Common myeloid progenitor, CD34-positive (primary cell): ENCODE measurements around the gene OSCP1.
"Not testable (repeated sequence)": the region's sequence is repeated elsewhere in the genome, so short reads cannot be mapped to it uniquely, and the experiment has no call there.

Source experiments
- CTCF ChIA-PET: fragments of 350-600 bp; sonication (Branson Sonifier 250); formaldehyde crosslinking; loops from one replicate; lab custom pipeline; 2021; ENCODE audit warnings: antibody characterized with exemption; lab: Charles Lee
- POLR2A ChIA-PET: fragments of 350-600 bp; sonication (Branson Sonifier 250); formaldehyde crosslinking; loops from one replicate; lab custom pipeline; 2021; ENCODE audit warnings: antibody characterized with exemption; lab: Charles Lee
- DNase-seq, 3 donors: peaks; one replicate each; pipeline versions ENCODE4 v3.0.0 to v3.0.0-alpha.2; 2013
- H3K27ac ChIP-seq, 2 experiments: 1 replicate in 1 of 2; 2 replicates in 1 of 2; pipeline ENCODE4 v1.7.0; 2013; ENCODE audit warnings: inconsistent platforms in 2 of 2, low read length in 2 of 2, mild to moderate bottlenecking in 2 of 2, low read depth in 1 of 2, moderate library complexity in 1 of 2; ENCODE audit not compliant: severe bottlenecking in 2 of 2, insufficient read depth in 1 of 2, poor library complexity in 1 of 2
- H3K27me3 ChIP-seq, 5 experiments: replicated peaks in 2 of 5; 1 replicate in 3 of 5; 2 replicates in 2 of 5; pipeline versions ENCODE4 v1.6.1 to v1.7.0; 2013; ENCODE audit warnings: low read length in 4 of 5, mild to moderate bottlenecking in 2 of 5, moderate library complexity in 2 of 5, inconsistent platforms in 1 of 5; ENCODE audit not compliant: insufficient read depth in 5 of 5, control insufficient read depth in 4 of 5
- H3K36me3 ChIP-seq, 4 experiments: 1 replicate in 2 of 4; 2 replicates in 2 of 4; pipeline versions ENCODE4 v1.6.1 to v1.7.0; 2013; ENCODE audit warnings: low read length in 3 of 4, control low read depth in 1 of 4, mild to moderate bottlenecking in 1 of 4; ENCODE audit not compliant: control insufficient read depth in 4 of 4, insufficient read depth in 4 of 4
- H3K4me1 ChIP-seq, 4 experiments: 1 replicate in 3 of 4; 2 replicates in 1 of 4; pipeline versions ENCODE4 v1.6.1 to v1.7.1; 2013; ENCODE audit warnings: low read length in 3 of 4, mild to moderate bottlenecking in 3 of 4, control low read depth in 1 of 4, inconsistent platforms in 1 of 4, moderate library complexity in 1 of 4; ENCODE audit not compliant: control insufficient read depth in 4 of 4, insufficient read depth in 4 of 4; ENCODE audit errors: control extremely low read depth in 1 of 4
- H3K4me3 ChIP-seq, 7 experiments: 1 replicate in 4 of 7; 2 replicates in 3 of 7; pipeline versions ENCODE4 v1.5.1 to v1.7.0; 2013; ENCODE audit warnings: mild to moderate bottlenecking in 7 of 7, low read length in 6 of 7, moderate library complexity in 6 of 7, inconsistent platforms in 2 of 7, low read depth in 2 of 7, control low read depth in 1 of 7; ENCODE audit not compliant: insufficient read depth in 4 of 7, control insufficient read depth in 1 of 7; ENCODE audit errors: extremely low read depth in 1 of 7
- H3K9me3 ChIP-seq, 5 experiments: 1 replicate in 4 of 5; 2 replicates in 1 of 5; pipeline versions ENCODE4 v1.6.1 to v1.7.1; 2013; ENCODE audit warnings: low read length in 4 of 5, mild to moderate bottlenecking in 2 of 5, inconsistent platforms in 1 of 5, low read depth in 1 of 5, moderate library complexity in 1 of 5; ENCODE audit not compliant: control insufficient read depth in 4 of 5, insufficient read depth in 2 of 5; ENCODE audit errors: control extremely low read depth in 1 of 5
- WGBS: methylation state at CpG from one replicate; pipeline ENCODE4 v1.1.5; 2013; ENCODE audit not compliant: insufficient coverage; 5-methylcytosine and 5-hydroxymethylcytosine counted together

OSCP1 gene

DNA sequence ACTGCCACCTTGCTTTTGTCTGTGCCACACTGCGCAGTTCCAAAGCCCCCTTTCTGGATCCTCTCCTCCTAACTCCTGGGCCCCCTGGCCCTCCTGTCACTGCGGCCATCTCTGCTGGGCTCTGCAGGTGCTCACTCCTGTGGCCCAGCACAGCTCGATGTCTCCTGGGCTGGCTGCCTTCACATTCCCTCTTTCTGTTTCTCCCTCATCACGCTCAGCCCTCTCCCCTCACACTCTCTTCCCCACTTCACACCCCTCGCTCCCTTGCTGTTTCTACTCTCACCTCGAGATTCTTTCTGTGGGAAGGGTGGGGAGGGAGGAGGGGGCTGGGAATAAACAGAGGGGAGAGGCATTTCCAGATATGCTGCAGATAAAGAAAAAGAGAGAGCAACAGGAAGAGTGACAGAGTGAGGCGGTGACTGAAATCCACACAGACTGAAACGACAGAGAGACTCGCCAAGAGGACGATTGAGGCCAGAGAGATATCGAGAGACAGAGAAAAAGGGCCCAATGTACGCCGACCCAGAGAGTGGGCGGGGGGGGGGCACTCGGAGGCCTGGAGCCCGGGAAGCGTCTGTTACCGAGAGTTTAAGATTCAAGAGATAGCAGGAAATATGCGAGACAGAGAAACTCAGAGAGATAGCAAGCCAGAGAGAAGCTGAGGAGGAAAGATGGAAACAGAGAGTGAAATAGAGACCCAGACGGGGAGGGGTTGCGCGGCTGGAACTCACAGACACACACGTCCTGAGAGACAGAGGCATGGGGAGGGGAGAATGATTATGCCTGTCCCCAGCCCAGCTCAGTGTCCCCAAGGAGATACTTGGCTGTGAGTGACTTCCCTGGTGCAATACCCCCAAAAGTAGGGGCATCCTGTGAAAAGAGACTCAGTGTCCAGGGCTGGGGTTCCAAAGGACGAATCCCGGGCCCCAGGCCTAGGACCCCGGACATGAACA, 31.8 kb upstream of the OSCP1 start:
- CTCF ChIA-PET = interaction anchor here (0.7 to 3.1 kb wide), 4 partner anchors 18 to 68 kb away, joined by 3 to 17 read pairs (median 4); partner anchors contain the start of gene MRPS15
- 4% methylated on average over 21 of the region's 26 CpGs for WGBS
- Histone ChIP-seq H3K27ac (peak overlapping the region; percentile 74 to 81), H3K27me3 (no peaks in the 10 kb centered on the region), H3K4me3 (peak overlapping the region; percentile 18 to 81 (median 70)), H3K36me3 (peaks cover 5 to 28% (median 19%) of the 10 kb centered on the region in 4 experiments), H3K4me1 (peaks cover 7 to 57% (median 41%) of the 10 kb centered on the region in 4 experiments), H3K9me3 (no peaks in the 10 kb centered on the region)
- peak in 1 of 3 donors; percentile 30 for DNase-seq
- POLR2A ChIA-PET = interaction anchor here (0.7 kb wide), 1 partner anchor 10 kb away, joined by 3 read pairs; no protein-coding TSS in a partner anchor

DNA sequence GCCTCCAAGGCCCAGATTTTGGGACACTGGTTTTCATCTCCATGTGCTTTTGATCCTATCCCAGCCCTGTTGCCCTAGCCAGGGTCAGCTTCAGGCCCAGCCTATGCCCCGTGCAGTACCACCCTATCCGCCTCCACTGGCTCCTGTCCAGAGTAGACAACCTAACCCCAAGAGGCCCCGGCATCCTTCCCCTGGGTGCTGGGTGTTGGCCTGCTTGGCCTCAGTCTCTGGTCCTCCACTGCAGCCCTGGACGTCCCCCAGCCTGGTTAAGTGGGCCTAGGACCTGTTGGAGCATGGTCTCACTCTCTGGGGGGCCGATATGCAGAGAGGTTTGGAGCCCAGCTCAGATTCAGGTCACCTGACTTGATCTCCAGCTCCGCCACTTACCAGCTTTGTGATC, 30.8 kb upstream of the OSCP1 start:
- no peak for DNase-seq
- H3K4me1 ChIP-seq = peaks cover 7 to 47% (median 38%) of the 10 kb centered on the region in 4 experiments
- ChIA-PET POLR2A (no interaction called here), CTCF (interaction anchor here (3.1 kb wide), 1 partner anchor 34 kb away, joined by 17 read pairs; no protein-coding TSS in a partner anchor)
- H3K4me3 ChIP-seq = peak overlapping the region in 6 of 7 experiments; percentile 68 to 81 (median 72)
- H3K36me3 ChIP-seq = peaks cover 5 to 28% (median 19%) of the 10 kb centered on the region in 4 experiments
- no peaks in the 10 kb centered on the region for H3K9me3 ChIP-seq
- no peaks in the 10 kb centered on the region for H3K27me3 ChIP-seq
- 88% methylated on average over 6 of the region's 6 CpGs for WGBS
- H3K27ac ChIP-seq = peak overlapping the region in 1 of 2 experiments; percentile 81

DNA sequence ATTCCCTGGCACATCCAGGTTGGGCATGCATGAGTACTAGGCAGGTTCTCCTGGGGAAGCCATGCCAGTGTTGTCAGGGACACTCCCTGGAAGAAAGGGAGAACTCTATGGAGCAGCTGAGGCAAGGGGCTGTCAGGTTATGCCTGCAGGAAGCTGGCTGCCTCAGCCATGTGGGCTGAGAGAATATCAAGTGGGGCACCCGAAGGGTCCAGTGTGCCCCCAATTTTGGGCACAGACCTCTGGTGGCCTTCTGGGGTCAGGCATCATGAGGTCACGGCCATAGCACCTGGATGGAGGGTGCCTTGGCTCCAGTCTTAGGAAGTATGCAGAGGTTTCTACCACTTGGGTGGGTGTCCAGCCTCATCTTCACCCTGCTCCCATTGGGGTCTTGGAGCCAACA, 29.9 kb upstream of the OSCP1 start:
- no peak overlapping the region for H3K27ac ChIP-seq
- DNase-seq = no peak
- 100% methylated on average over 2 of the region's 2 CpGs for WGBS
- H3K27me3 ChIP-seq = no peaks in the 10 kb centered on the region
- H3K4me1 ChIP-seq = peaks cover 7 to 44% (median 37%) of the 10 kb centered on the region in 4 experiments
- no peaks in the 10 kb centered on the region for H3K9me3 ChIP-seq
- CTCF ChIA-PET = interaction anchor here (1.7 to 1.8 kb wide), 2 partner anchors 10 to 12 kb away, joined by 4 to 8 read pairs; no protein-coding TSS in a partner anchor
- POLR2A ChIA-PET = no interaction called here
- H3K36me3 ChIP-seq = peaks cover 12 to 37% (median 28%) of the 10 kb centered on the region in 4 experiments
- no peak overlapping the region for H3K4me3 ChIP-seq

DNA sequence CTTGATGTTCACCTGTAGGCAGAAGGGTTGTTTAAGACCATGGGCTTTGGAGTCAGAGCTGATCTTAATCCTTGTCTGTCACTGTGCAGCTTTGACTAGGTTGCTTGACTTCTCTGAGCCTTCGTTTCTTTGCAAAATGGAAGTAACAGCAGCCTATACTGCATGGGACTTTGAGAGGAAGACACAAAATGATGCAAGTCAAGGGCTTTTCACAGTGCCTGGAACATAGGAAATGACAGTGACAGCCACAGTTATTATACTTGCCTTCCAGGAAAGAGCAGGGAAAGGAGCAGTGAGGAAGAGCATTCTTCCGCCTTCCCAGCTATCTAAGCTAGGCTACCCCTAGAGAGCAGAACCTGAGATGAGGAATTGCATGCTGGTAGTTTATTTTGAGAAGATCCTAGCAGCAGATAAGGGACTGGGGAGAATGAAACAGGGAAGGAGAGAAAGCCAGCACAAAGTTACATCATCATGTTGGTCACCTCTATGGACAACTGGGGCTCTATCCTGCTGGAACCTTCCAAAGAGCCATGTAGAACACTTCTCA, 29.3 kb upstream of the OSCP1 start:
- WGBS = 100% methylated on average over 2 of the region's 2 CpGs
- ChIA-PET CTCF (interaction anchor here (0.7 to 1.8 kb wide), 3 partner anchors 9 to 21 kb away, joined by 3 to 8 read pairs (median 4); no protein-coding TSS in a partner anchor), POLR2A (no interaction called here)
- Histone ChIP-seq H3K4me3 (peak overlapping the region in 1 of 7 experiments; percentile 8), H3K9me3 (no peaks in the 10 kb centered on the region), H3K27me3 (no peaks in the 10 kb centered on the region), H3K4me1 (peaks cover 7 to 44% (median 37%) of the 10 kb centered on the region in 4 experiments), H3K27ac (no peak overlapping the region), H3K36me3 (peaks cover 12 to 43% (median 30%) of the 10 kb centered on the region in 4 experiments)
- no peak for DNase-seq

DNA sequence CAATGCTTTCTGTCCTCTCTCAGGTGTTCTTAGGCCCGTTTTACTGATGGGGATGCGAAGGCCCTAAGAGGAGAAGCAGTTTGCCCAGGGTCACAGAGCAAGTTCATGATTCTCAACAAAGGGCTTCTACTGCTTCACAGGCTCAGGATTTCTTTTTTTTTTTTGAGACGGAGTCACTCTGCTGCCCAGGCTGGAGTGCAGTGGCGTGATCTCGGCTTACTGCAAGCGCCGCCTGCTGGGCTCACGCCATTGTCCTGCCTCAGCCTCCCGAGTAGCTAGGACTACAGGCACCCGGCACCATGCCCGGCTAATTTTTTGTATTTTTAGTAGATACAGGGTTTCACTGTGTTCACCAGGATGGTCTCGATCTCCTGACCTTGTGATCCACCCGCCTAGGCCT, 27.4 kb upstream of the OSCP1 start:
- H3K27ac ChIP-seq, POLR2A ChIA-PET, CTCF ChIA-PET, H3K9me3 ChIP-seq, DNase-seq, H3K4me3 ChIP-seq, H3K27me3 ChIP-seq: not testable (repeated sequence)
- H3K36me3 ChIP-seq = peaks cover 12 to 56% (median 38%) of the 10 kb centered on the region in 4 experiments
- 96% methylated on average over 9 of the region's 13 CpGs for WGBS
- peaks cover 3 to 34% (median 28%) of the 10 kb centered on the region in 4 experiments for H3K4me1 ChIP-seq

DNA sequence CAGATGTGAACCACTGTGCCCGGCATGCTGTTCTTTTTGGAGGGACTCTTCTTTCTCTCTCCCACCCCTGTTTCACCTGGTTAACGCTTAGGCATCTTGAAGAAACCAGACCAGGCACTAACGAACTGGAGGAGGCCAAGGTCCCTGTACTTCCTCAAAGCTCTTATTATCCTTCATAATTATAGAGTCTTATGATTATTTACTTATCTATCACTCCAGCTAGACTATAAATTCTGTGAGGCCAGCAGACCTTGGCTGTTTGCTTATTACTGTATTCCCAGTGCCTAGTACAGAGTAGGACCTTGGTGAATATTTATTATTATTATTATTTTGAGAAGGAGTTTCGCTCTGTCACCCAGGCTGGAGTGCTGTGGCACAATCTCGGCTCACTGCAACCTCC, 26.7 kb upstream of the OSCP1 start:
- Histone ChIP-seq H3K36me3 (peaks cover 12 to 60% (median 38%) of the 10 kb centered on the region in 4 experiments), H3K9me3 (no peaks in the 10 kb centered on the region), H3K4me1 (peaks cover 3 to 27% (median 22%) of the 10 kb centered on the region in 4 experiments), H3K27me3 (no peaks in the 10 kb centered on the region), H3K4me3 (no peak overlapping the region), H3K27ac (no peak overlapping the region)
- DNase-seq = no peak
- POLR2A ChIA-PET = no interaction called here
- CTCF ChIA-PET = interaction anchor here (0.7 kb wide), 1 partner anchor 24 kb away, joined by 3 read pairs; no protein-coding TSS in a partner anchor
- WGBS = 95% methylated on average over 3 of the region's 5 CpGs
